HG03025 (cell line): Measurements from ENCODE around the gene DSP.

ENCODE experiments used
- ATAC-seq: cut with Tn5 transposase; IDR thresholded peaks from one replicate; pipeline ENCODE4 v1.9.1; 2021; ENCODE audit warnings: mild to moderate bottlenecking, moderate library complexity; ENCODE audit not compliant: unreplicated experiment, low FRiP score

DSP gene

GRCh38 chr6:7633361-7633760 is 91.9 kb downstream of the DSP start:
- no peak for ATAC-seq

DNA sequence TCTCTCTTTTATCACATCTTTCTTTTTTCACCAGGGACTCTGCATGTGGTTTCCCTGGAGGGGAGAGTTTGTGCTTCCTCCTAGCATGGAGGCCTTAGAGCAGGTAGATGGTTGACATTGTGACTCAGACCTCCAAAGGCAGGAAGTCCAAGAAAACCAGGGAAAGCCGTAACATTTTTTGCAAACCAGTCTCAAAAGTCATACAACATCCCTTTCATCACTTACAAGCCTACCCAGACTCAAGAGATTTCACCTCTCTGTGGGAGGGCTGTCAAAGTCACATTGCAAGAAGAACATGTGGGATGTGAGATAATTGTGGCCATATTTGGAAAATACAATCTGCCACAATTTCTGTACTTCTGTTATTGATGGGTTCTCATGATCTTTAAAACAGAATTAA is 94.7 kb downstream of the DSP start:
- ATAC-seq, result no peak
